Stimulated activated CD8-positive, alpha-beta memory T cell treated with anti-CD3 and anti-CD28 coated beads, Interleukin-7, amount 100 ng/mL, for 4 hours (primary cell): ENCODE results near the gene HLA-DOB.
"Not testable (repeated sequence)": the region's sequence is repeated elsewhere in the genome, so short reads cannot be mapped to it uniquely, and the experiment has no call there.

Source experiments
- DNase-seq, 2 donors: peaks; one replicate each; pipeline ENCODE4 v3.0.0-alpha.2; 2020; ENCODE audit warnings: low read depth in 2 of 2

Gene HLA-DOB

GRCh38 chr6:32815115-32815514, 1.7 kb downstream of the HLA-DOB start:
- no peak for DNase-seq

DNA sequence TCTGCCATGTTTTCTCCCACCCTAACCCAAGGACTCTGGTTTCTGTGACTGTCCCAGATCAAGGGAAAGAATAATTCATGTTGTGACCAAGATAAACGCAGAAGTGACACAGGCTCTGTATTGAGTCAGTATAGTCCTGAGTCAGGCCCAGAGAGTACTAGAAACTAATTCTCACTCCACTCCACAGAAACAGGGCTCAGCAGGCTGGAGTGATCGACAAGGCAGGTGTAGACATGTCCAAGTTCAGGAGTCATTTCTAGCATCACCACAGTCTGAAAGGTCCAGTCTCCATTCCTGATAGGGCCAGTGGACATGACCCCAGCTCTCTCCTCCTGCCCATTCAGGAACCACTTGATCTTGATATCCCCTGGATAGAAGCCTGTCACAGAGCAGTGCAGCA, 2.7 kb downstream of the HLA-DOB start:
- no peak for DNase-seq

DNA sequence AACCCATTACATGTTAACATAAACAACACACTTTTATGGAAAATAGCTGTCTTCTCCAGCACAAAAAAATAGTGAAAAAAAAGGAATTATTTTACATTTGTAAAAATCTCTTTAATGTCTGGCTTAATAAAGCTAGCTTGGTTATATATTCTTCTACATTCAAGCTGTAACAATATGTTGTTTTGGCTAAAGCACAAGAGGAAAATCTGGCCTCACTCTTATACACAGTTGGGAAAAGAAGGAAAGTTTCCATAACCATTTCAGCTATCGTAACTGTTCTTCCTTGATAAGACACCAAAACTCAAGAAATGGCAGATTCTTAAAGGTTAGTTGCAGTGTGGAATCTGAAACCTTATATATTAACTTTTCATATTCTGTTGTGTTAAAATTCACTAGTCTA, 7.6 kb downstream of the HLA-DOB start:
- no peak for DNase-seq

GRCh38 chr6:32807020-32807580, 9.7 kb downstream of the HLA-DOB start:
- DNase-seq, result no peak

DNA sequence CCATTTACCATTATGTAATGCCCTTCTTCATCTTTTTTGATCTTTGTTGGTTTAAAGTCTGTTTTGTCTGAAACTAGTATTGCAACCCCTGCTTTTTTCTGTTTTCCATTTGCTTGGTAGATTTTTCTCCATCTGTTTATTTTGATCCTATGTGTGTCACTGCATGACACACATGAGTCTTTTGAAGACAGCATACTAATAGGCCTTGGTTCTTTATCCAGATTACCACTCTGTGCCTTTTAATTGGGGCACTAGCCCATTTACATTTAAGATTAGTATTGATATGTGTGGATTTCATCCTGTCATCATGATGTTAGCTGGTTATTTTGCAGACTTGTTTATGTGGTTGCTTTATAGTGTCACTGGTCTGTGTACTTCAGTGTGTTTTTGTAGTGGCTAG, 11.4 kb downstream of the HLA-DOB start:
- DNase-seq, result not testable (repeated sequence)

DNA sequence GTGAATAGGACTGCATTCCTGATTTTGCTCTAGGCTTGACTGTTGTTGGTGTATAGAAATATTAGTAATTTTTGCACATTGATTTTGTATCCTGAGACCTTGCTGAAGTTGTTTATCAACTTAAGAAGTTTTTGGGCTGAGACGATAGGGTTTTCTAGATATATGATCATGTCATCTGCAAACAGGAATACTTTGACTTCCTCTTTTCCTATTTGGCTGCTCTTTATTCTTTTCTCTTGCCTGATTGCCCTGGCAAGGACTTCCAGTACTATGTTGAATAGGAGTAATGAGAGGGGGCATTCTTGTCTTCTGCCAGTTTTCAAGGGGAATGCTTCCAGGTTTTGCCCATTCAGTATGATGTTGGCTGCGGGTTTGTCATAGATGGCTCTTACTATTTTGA, 13.4 kb downstream of the HLA-DOB start:
- DNase-seq, result no peak

DNA sequence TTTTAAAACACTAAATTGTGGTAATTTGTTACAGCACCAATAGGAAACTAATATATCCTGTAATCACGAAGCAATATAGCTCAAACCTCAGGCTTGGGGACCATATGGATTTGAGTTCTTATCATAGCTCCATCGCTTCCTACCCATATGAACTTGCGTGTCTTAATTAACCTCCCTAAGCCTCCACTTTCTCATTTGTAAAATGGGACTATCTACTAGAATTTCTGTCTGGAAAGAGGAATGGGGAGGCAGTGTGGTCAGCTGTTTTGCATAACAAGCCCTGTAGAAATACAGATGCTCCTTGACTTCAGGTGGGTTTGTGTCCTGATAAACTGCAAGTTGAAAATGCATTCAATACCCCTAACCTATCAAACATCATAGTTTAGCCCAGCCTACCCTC, 17.1 kb downstream of the HLA-DOB start:
- no peak for DNase-seq

- DNase-seq, result no peak
These were observed 17.6 kb downstream of the HLA-DOB start for GRCh38 chr6:32799168-32799567.

DNA sequence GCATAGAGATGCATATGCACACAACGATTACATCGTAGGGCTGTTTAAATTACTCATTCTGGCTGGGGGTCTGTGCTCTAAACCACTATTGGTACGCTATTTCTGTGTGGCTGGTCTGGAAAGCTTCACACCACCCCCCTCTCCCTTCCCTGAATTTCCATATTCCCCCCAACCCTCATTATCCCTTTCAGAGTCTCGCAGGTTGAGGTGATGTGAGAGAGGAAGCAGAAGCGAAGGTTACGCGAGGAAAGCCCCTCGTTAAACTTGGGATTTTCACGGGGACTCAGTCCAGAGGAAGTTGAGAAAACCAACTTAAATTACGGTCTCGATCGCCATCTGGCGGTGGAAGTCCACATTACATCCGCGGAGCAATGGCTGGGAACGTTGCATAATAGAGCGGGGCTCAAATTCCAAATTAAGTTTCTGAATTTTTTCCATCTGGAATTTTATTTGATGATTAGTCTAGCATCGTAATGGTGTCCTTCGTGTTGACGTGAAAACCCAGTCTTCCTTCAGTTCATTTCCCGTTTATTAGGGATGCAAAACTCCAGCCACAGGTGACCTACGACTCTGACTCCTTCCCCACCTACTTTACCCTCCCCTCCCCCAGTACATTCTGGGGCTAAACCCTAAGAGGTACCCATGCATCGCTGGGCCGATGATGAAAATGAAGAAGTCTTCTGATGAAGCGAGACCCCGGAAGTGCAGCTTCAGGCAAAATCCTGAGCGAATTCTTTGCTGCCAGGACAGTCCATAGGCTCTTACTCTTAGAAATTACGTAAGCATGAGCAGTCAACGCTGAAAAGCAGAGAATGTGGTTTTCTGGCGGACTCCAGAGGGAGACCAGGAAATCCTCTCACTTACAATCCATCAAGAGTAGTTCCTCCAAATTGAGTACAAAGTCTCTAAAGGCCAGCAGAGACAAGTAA, 19.7 kb downstream of the HLA-DOB start:
- DNase-seq, result peak; percentile 52 to 60

GRCh38 chr6:32794510-32794909, 22.3 kb downstream of the HLA-DOB start:
- no peak for DNase-seq

DNA sequence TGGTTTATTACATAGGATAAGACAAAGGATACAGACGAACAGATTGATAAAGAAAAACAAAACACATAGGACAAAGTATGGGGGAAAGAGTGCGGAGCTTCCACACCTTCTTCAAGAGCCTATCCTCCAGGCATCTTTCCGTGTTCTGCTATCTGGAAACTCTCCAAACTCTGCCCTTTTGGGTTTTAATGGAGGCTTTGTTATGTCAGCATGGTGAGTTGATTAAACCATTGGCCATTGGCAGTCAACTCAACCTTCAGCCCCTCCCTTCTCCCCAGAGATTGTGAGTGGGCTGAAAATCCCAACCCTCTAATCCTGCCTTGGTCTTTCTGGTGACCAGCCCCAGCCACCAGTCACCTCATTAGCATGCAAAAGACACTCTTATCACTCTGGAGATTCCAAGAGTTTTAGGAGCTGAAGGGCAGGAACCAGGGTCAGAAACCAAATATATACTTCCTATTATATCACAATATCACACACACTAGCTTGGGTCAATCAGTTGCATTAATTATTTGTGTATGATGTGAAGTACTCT, 23.8 kb downstream of the HLA-DOB start:
- DNase-seq, result no peak

DNA sequence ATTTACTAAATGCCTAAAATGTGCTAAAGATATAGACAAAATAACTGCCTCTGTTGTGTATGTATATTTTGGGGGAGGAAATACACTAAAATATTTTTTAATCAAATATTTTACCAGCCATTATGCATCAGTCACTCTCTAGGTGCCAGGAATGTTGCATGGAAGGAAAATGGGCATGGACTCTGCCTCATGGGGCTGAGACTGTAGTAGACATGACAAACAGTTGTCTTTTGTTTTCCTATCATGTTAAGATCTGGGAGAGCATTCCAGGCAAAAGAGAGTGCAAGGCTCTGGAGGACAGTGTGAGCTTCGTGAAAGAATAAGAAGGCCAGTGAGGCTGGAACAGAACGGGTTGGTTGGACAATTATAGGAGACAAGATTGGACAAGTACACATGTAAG, 26.5 kb downstream of the HLA-DOB start:
- no peak for DNase-seq

- no peak for DNase-seq
These were observed 30.8 kb downstream of the HLA-DOB start for GRCh38 chr6:32785781-32786533.

- not testable (repeated sequence) for DNase-seq
These were observed 33.9 kb downstream of the HLA-DOB start for GRCh38 chr6:32782923-32783322.

- no peak for DNase-seq
These were observed 37.8 kb downstream of the HLA-DOB start for GRCh38 chr6:32779036-32779435.

DNA sequence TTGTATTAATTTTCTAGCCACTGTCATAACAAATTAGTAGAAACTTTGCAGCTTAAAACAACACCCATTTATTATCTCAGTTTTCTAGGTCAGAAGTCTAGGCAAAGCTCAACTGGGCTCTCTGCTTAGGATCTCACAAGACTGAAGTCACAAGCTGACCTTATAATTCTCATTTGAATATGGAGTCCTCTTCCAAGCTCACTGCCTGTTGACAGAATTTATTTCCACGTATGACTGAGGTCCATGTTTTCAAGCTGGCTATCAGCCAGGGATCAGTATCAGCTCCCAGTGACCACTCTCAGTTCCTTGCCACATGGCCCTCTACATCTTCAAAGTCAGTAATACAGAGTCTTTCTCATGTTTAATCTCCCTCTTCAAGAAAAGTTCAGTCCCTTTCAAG, 41.7 kb downstream of the HLA-DOB start:
- no peak for DNase-seq

DNA sequence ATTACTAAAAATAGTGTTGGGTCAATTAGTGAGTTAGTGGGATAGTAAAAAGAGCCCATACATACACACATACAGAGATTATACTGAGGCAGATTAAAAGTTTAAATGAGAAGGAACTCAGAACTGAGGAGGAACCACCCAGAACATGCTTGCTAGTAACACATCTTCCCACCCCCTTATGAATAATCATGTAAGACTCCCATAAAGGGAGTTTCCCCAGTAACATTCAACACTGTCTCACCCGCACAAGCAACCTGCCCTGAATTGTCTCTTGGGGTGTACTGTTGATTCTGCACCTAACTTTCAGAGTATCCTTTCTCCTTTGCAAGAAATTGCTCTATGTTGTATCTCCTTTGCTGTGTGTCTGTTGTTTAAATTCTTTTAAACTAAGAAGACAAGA, 42.4 kb downstream of the HLA-DOB start:
- DNase-seq, result no peak

DNA sequence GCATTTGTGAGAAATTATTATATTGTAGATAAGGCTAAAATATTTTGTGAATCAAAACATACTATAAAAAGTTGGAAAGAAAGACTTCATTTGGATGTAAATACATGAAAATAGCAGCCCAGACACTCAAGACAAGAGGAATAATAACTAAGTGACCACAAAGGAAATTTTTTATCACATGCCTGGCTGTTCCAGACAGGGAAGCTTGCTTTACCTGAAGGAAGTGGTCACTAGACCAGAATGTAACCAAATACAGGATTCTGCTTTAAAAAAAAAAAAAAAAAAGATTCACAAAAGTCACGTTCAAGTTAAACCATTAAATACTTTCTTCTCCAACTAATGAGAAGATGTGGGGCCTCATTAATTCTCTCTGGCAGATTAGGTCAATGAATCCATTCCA, 44.1 kb downstream of the HLA-DOB start:
- no peak for DNase-seq

DNA sequence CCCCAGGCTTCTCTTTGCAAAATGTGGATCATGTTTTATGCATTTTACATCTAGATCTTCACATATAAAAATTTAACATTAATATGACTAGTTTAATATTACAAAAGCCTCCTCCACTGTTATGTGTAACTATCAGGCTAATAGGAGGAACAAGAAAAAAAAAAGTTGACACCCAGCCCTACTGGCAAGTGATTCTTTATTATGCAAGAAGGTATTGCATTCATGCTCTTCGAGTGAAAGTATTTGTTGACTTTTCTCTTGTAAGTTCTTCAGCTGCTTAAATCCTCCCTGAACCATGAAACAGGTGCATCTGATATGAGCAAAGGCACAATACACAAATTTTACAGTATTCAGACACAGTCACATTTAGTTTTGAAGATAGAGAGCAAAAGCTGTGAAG, 52.8 kb downstream of the HLA-DOB start:
- DNase-seq, result no peak

GRCh38 chr6:32763421-32763820, 53.4 kb downstream of the HLA-DOB start, which contains the start of gene HLA-DQB2:
HLA-DQB2 (minus strand) TSS chr6:32763532; CDS start chr6:32763470, 62 bp downstream.
- no peak for DNase-seq
